Epidermal melanocyte (primary cell): ENCODE data around the gene WDSUB1.

Source experiments
- DNase-seq: peaks from one replicate; pipeline ENCODE4 v3.0.0; 2011; ENCODE audit warnings: low spot score; ENCODE audit not compliant: insufficient read length

Gene WDSUB1

GRCh38 chr2:159285929-159286708 lies at the start of gene WDSUB1:
Gene WDSUB1 (minus strand): TSS chr2:159286703. CDS start chr2:159283069, 3,634 bp downstream.
- DNase-seq: peak; percentile 21

GRCh38 chr2:159326569-159327255 lies 40.2 kb upstream of the WDSUB1 start:
- no peak for DNase-seq

- no peak for DNase-seq
Measured at GRCh38 chr2:159322419-159322818, 35.9 kb upstream of the WDSUB1 start.

- no peak for DNase-seq
Measured at GRCh38 chr2:159317392-159318088, 31.0 kb upstream of the WDSUB1 start.

- no peak for DNase-seq
Measured at GRCh38 chr2:159307942-159308341, 21.4 kb upstream of the WDSUB1 start.

GRCh38 chr2:159300586-159300985 lies 14.1 kb upstream of the WDSUB1 start:
- DNase-seq: no peak

- no peak for DNase-seq
Measured at GRCh38 chr2:159298967-159299366, 12.5 kb upstream of the WDSUB1 start.

- no peak for DNase-seq
Measured at GRCh38 chr2:159297042-159297707, 10.7 kb upstream of the WDSUB1 start.

GRCh38 chr2:159292157-159292556 lies 5.7 kb upstream of the WDSUB1 start:
- DNase-seq: no peak

GRCh38 chr2:159290289-159290907 lies 3.9 kb upstream of the WDSUB1 start:
- peak; percentile 21 for DNase-seq

GRCh38 chr2:159287733-159288132 lies 1.2 kb upstream of the WDSUB1 start:
- no peak for DNase-seq

- peak; percentile 84 for DNase-seq
Measured at GRCh38 chr2:159286709-159287441, 372 bp upstream of the WDSUB1 start.

GRCh38 chr2:159285433-159285832 lies 1.1 kb downstream of the WDSUB1 start:
- no peak for DNase-seq

- DNase-seq: no peak
Measured at GRCh38 chr2:159283529-159283928, 3.0 kb downstream of the WDSUB1 start.

- no peak for DNase-seq
Measured at GRCh38 chr2:159281002-159281401, 5.5 kb downstream of the WDSUB1 start.

GRCh38 chr2:159279700-159280099 lies 6.8 kb downstream of the WDSUB1 start:
- no peak for DNase-seq

GRCh38 chr2:159275111-159275510 lies 11.4 kb downstream of the WDSUB1 start:
- DNase-seq: no peak

GRCh38 chr2:159272156-159272555 lies 14.3 kb downstream of the WDSUB1 start:
- DNase-seq: no peak

GRCh38 chr2:159270744-159271379 lies 15.6 kb downstream of the WDSUB1 start:
- DNase-seq: no peak

- no peak for DNase-seq
Measured at GRCh38 chr2:159267921-159268320, 18.6 kb downstream of the WDSUB1 start.
